Liver (tissue), 9 donors: ENCODE measurements around the gene GAL3ST3. TPM values are rescaled to one million over a fixed set of nuclear protein-coding genes. Genes with fewer than 3 reads are reported as not detected.
"Not testable (repeated sequence)": the region's sequence is repeated elsewhere in the genome, so short reads cannot be mapped to it uniquely, and the experiment has no call there.

Source experiments
- DNase-seq: peaks from one replicate; pipeline ENCODE4 v3.0.0-alpha.2; 2017; ENCODE audit warnings: low spot score
- H3K27ac ChIP-seq, 2 donors: one replicate each; pipeline ENCODE4 v1.7.0; 2013; ENCODE audit warnings: inconsistent platforms in 2 of 2, low read length in 2 of 2, control low read depth in 1 of 2, low read depth in 1 of 2, mild to moderate bottlenecking in 1 of 2
- H3K27me3 ChIP-seq, 4 donors: one replicate each; pipeline versions ENCODE4 v1.6.1 to v1.7.0; 2013; ENCODE audit warnings: low read length in 3 of 4, inconsistent platforms in 1 of 4, mild to moderate bottlenecking in 1 of 4, moderate library complexity in 1 of 4; ENCODE audit not compliant: control insufficient read depth in 4 of 4, insufficient read depth in 4 of 4
- H3K36me3 ChIP-seq, 4 donors: one replicate each; pipeline versions ENCODE4 v1.6.1 to v1.7.0; 2013; ENCODE audit warnings: low read length in 3 of 4, mild to moderate bottlenecking in 3 of 4, low read depth in 1 of 4, moderate library complexity in 1 of 4; ENCODE audit not compliant: control insufficient read depth in 4 of 4, insufficient read depth in 3 of 4
- H3K4me1 ChIP-seq, 4 donors: one replicate each; pipeline versions ENCODE4 v1.6.1 to v1.7.0; 2013; ENCODE audit warnings: low read length in 3 of 4, mild to moderate bottlenecking in 3 of 4, moderate library complexity in 1 of 4; ENCODE audit not compliant: control insufficient read depth in 4 of 4, insufficient read depth in 4 of 4
- H3K4me3 ChIP-seq, 3 donors: one replicate each; pipeline versions ENCODE4 v1.6.1 to v1.7.0; 2013; ENCODE audit warnings: low read length in 3 of 3, control low read depth in 1 of 3, low read depth in 1 of 3, mild to moderate bottlenecking in 1 of 3
- H3K9ac ChIP-seq, 2 donors: one replicate each; pipeline ENCODE4 v1.7.0; 2013; ENCODE audit warnings: low read length in 2 of 2, mild to moderate bottlenecking in 2 of 2, moderate library complexity in 2 of 2, control low read depth in 1 of 2, low read depth in 1 of 2
- H3K9me3 ChIP-seq, 4 donors: one replicate each; pipeline versions ENCODE4 v1.6.1 to v1.7.0; 2013; ENCODE audit warnings: low read length in 3 of 4; ENCODE audit not compliant: control insufficient read depth in 4 of 4
- ATF3 ChIP-seq: IDR thresholded peaks from 2 replicates; pipeline ENCODE4 v1.6.1; 2016; ENCODE audit warnings: antibody characterized with exemption
- CTCF ChIP-seq: fragments of 150-350 bp; IDR thresholded peaks from 2 replicates; pipeline ENCODE4 v1.5.1; 2017; ENCODE audit warnings: improper control_type of control experiment, low read depth, low read length; ENCODE audit not compliant: missing input control
- EGR1 ChIP-seq, 2 donors: IDR thresholded peaks; 2 replicates each; pipeline ENCODE4 v1.6.1; 2016 to 2018; ENCODE audit warnings: antibody characterized with exemption in 2 of 2, low read depth in 2 of 2
- FOXA1 ChIP-seq: IDR thresholded peaks from 2 replicates; pipeline ENCODE4 v1.6.1; 2016; ENCODE audit warnings: antibody characterized with exemption
- HNF4A ChIP-seq, 2 donors: conservative IDR thresholded peaks; 2 replicates each; pipeline ENCODE4 v1.6.1; 2016; ENCODE audit warnings: antibody characterized with exemption in 2 of 2, mild to moderate bottlenecking in 2 of 2
- HNF4G ChIP-seq: IDR thresholded peaks from 2 replicates; pipeline ENCODE4 v1.6.1; 2016; ENCODE audit warnings: antibody characterized with exemption
- JUND ChIP-seq, 2 donors: IDR thresholded peaks; 2 replicates each; pipeline ENCODE4 v1.6.1; 2016; ENCODE audit warnings: antibody characterized with exemption in 2 of 2
- MAX ChIP-seq: IDR thresholded peaks from 2 replicates; pipeline ENCODE4 v1.6.1; 2016; ENCODE audit warnings: antibody characterized with exemption
- NR2F2 ChIP-seq: IDR thresholded peaks from 2 replicates; pipeline ENCODE4 v1.6.1; 2016; ENCODE audit warnings: antibody characterized with exemption
- REST ChIP-seq: IDR thresholded peaks from 2 replicates; pipeline ENCODE4 v1.6.1; 2016; ENCODE audit warnings: antibody characterized with exemption, mild to moderate bottlenecking
- RXRA ChIP-seq, 2 donors: IDR thresholded peaks; 2 replicates each; pipeline ENCODE4 v1.6.1; 2017 to 2018; ENCODE audit warnings: antibody characterized with exemption in 2 of 2, mild to moderate bottlenecking in 1 of 2
- TAF1 ChIP-seq: conservative IDR thresholded peaks from 2 replicates; pipeline ENCODE4 v1.6.1; 2016; ENCODE audit warnings: antibody characterized with exemption, mild to moderate bottlenecking
- YY1 ChIP-seq: IDR thresholded peaks from 2 replicates; pipeline ENCODE4 v1.6.1; 2016; ENCODE audit warnings: antibody characterized with exemption, mild to moderate bottlenecking
- ZBTB33 ChIP-seq: IDR thresholded peaks from 2 replicates; pipeline ENCODE4 v1.6.1; 2016; ENCODE audit warnings: antibody characterized with exemption
- WGBS: extraction: QIAGEN DNeasy Blood & Tissue Kit; methylation state at CpG from one replicate; pipeline ENCODE4 v1.1.7; 2013; 5-methylcytosine and 5-hydroxymethylcytosine counted together
- polyA plus RNA-seq, 2 donors: library from polyadenylated mRNA; stranded (reverse) in 1 of 2; unstranded in 1 of 2; fragments of 200-250 nt in 1 of 2; fragments of >200 nt in 1 of 2; fragmentation: Nextera tagmentation in 1 of 2; extraction: Ambion mirVana in 1 of 2; gene quantifications; one replicate each; pipeline versions ENCODE4 v1.2.1 to v1.2.3, GENCODE V29; 2013 to 2015
- total RNA-seq, 2 donors: library from RNA; depleted of rRNA; stranded (reverse); fragments of >200 nt; gene quantifications; one replicate each; pipeline ENCODE4 v1.2.3, GENCODE V29; 2014
- donor health status: healthy.
- donor health status: healthy.
- donor health status: healthy.
- donor health status: healthy.
- donor health status: healthy.

Gene GAL3ST3
- total and polyA plus RNA-seq, 4 donors, result not detected

GRCh38 chr11:66032957-66033735 lies 15.8 kb downstream of the GAL3ST3 start:
- Histone ChIP-seq H3K27ac (no peak overlapping the region), H3K9me3 (no peaks in the 10 kb centered on the region), H3K4me1 (no peaks in the 10 kb centered on the region), H3K36me3 (no peaks in the 10 kb centered on the region), H3K4me3 (no peak overlapping the region), H3K27me3 (peaks cover 0 to 5% (median 0%) of the 10 kb centered on the region in 4 donors), H3K9ac (no peak overlapping the region)
- DNase-seq, result no peak
- TF ChIP-seq YY1 (no peak), RXRA (IDR thresholded peaks at IDR 0.05) (no peak), NR2F2 (no peak), ZBTB33 (no peak), REST (no peak), TAF1 (no peak), HNF4G (no peak), HNF4A (conservative IDR thresholded peaks at IDR 0.05) (no peak), MAX (no peak), JUND (IDR thresholded peaks at IDR 0.05) (no peak), ATF3 (no peak), FOXA1 (no peak), EGR1 (IDR thresholded peaks at IDR 0.05; ENCODE audit: low read depth in 2 of 2) (no peak)
- WGBS, result 76% methylated on average over 8 of the region's 8 CpGs

- H3K27ac ChIP-seq, result no peak within 1 kb of the TSS
- no peaks in the 10 kb centered on the region for H3K9me3 ChIP-seq
- H3K36me3 ChIP-seq, result no peaks in the 10 kb centered on the region
- no peak for DNase-seq
- peaks cover 0 to 7% (median 2%) of the 10 kb centered on the region in 4 donors for H3K4me1 ChIP-seq
- H3K27me3 ChIP-seq, result no peaks in the 10 kb centered on the region
- H3K4me3 ChIP-seq, result no peak within 1 kb of the TSS
- H3K9ac ChIP-seq, result no peak within 1 kb of the TSS
- no peak for TF ChIP-seq CTCF
- 90% methylated on average over 18 of the region's 18 CpGs for WGBS
These were observed 22.9 kb downstream of the GAL3ST3 start, which contains the start of gene CATSPER1 for GRCh38 chr11:66026017-66026529. Gene CATSPER1, minus strand, starts transcription at chr11:66026479. Its CDS starts 100 bp downstream, at chr11:66026379.

GRCh38 chr11:66023186-66023440 lies 25.8 kb downstream of the GAL3ST3 start:
- not testable (repeated sequence) for H3K27ac ChIP-seq, H3K27me3 ChIP-seq, DNase-seq, H3K9me3 ChIP-seq, H3K9ac ChIP-seq, H3K4me3 ChIP-seq, H3K4me1 ChIP-seq, H3K36me3 ChIP-seq
- 79% methylated on average over 5 of the region's 5 CpGs for WGBS
